Keratinocyte (primary cell): ENCODE measurements around the gene NRP2. TPM values are rescaled to one million over a fixed set of nuclear protein-coding genes. Genes with fewer than 3 reads are reported as not detected.

ENCODE experiments used
- DNase-seq: peaks from one replicate; pipeline ENCODE4 v3.0.0-alpha.2; 2011; ENCODE audit warnings: low read depth, missing footprints, low spot score
- FAIRE-seq: peaks from 2 replicates; lab custom pipeline; 2011; peaks lifted over from hg19 to GRCh38; lab: Jason Lieb, UNC
- H2AFZ ChIP-seq: 2 replicates; pipeline ENCODE4 v1.6.0; 2012; ENCODE audit warnings: low read length, control low read depth, inconsistent platforms; ENCODE audit not compliant: control insufficient read depth
- H3K27ac ChIP-seq: 2 replicates; pipeline ENCODE4 v1.5.1; 2011; ENCODE audit warnings: low read length; ENCODE audit not compliant: control insufficient read depth, insufficient read depth
- H3K27me3 ChIP-seq: 3 replicates; pipeline ENCODE4 v1.6.0; 2011; ENCODE audit warnings: low read length; ENCODE audit not compliant: control insufficient read depth, insufficient read depth; ENCODE audit errors: extremely low read depth
- H3K36me3 ChIP-seq, 2 experiments: 2 replicates in 1 of 2; 3 replicates in 1 of 2; pipeline ENCODE4 v1.5.1; 2011; ENCODE audit warnings: low read length in 2 of 2, mild to moderate bottlenecking in 1 of 2; ENCODE audit not compliant: control insufficient read depth in 2 of 2, insufficient read depth in 2 of 2; ENCODE audit errors: extremely low read depth in 1 of 2
- H3K4me1 ChIP-seq: 3 replicates; pipeline ENCODE4 v1.5.1; 2011; ENCODE audit warnings: low read length; ENCODE audit not compliant: control insufficient read depth, insufficient read depth; ENCODE audit errors: extremely low read depth
- H3K4me2 ChIP-seq: 3 replicates; pipeline ENCODE4 v1.6.0; 2011; ENCODE audit warnings: low read depth, low read length; ENCODE audit not compliant: control insufficient read depth, insufficient read depth; ENCODE audit errors: extremely low read depth
- H3K4me3 ChIP-seq, 3 experiments: fragments of 200-600 bp in 1 of 3; sonication (generic) in 1 of 3; 2 replicates in 2 of 3; 3 replicates in 1 of 3; pipeline ENCODE4 v1.5.1; 2011 to 2016; ENCODE audit warnings: low read length in 3 of 3, mild to moderate bottlenecking in 3 of 3, control low read depth in 2 of 3, inconsistent platforms in 1 of 3, low read depth in 1 of 3, mixed read lengths in 1 of 3, mixed run types in 1 of 3, moderate library complexity in 1 of 3; ENCODE audit not compliant: control insufficient read depth in 2 of 3, insufficient read depth in 2 of 3; ENCODE audit errors: extremely low read depth in 1 of 3
- H3K79me2 ChIP-seq: 2 replicates; pipeline ENCODE4 v1.6.0; 2012; ENCODE audit warnings: low read length; ENCODE audit not compliant: control insufficient read depth, insufficient read depth
- H3K9ac ChIP-seq: 3 replicates; pipeline ENCODE4 v1.6.0; 2011; ENCODE audit warnings: low read length; ENCODE audit not compliant: control insufficient read depth, insufficient read depth; ENCODE audit errors: extremely low read depth
- H3K9me1 ChIP-seq: 3 replicates; pipeline ENCODE4 v1.6.0; 2011; ENCODE audit warnings: low read length; ENCODE audit not compliant: control insufficient read depth, insufficient read depth; ENCODE audit errors: extremely low read depth
- H3K9me3 ChIP-seq: 2 replicates; pipeline ENCODE4 v1.5.1; 2012; ENCODE audit warnings: low read depth, low read length; ENCODE audit not compliant: control insufficient read depth
- H4K20me1 ChIP-seq: 3 replicates; pipeline ENCODE4 v1.6.0; 2011; ENCODE audit warnings: low read length; ENCODE audit not compliant: control insufficient read depth, insufficient read depth; ENCODE audit errors: extremely low read depth
- CTCF ChIP-seq, 3 experiments: IDR thresholded peaks in 1 of 3; conservative IDR thresholded peaks in 1 of 3; optimal IDR thresholded peaks in 1 of 3; 2 replicates in 2 of 3; 3 replicates in 1 of 3; pipeline versions ENCODE3 to v1.5.1; 2011; ENCODE audit warnings: low read length in 3 of 3, mild to moderate bottlenecking in 3 of 3, moderate library complexity in 2 of 3, control low read depth in 1 of 3, inconsistent platforms in 1 of 3; ENCODE audit not compliant: insufficient read depth in 2 of 3; ENCODE audit errors: extremely low read depth in 1 of 3
- EZH2 ChIP-seq: IDR thresholded peaks from one replicate; pipeline ENCODE4 v1.6.1; 2012; ENCODE audit warnings: inconsistent platforms, mild to moderate bottlenecking, low read length, moderate library complexity
- dilution Hi-C: fragments of 300-500 bp; cut with MboI; formaldehyde crosslinking; loops from one replicate; pipeline ENCODE4 v1.7.0; 2020; ENCODE audit warnings: low sequenced_read_pairs; ENCODE audit not compliant: extremely low pct_ligation_motif_present
- polyA plus RNA-seq, 5 experiments: library from polyadenylated mRNA; depleted of rRNA in 3 of 5; stranded (reverse) in 3 of 5; stranded (forward) in 1 of 5; unstranded in 1 of 5; fragments of >200 nt; gene quantifications; 1 replicate in 1 of 5; 2 replicates in 3 of 5; 3 replicates in 1 of 5; pipeline versions ENCODE4 v1.2.1 to v1.2.3, GENCODE V29; 2011 to 2012; ENCODE audit warnings: missing spikeins in 2 of 5, low read depth in 1 of 5, low replicate concordance in 1 of 5

The NRP2 gene
- polyA plus RNA-seq, 1 donor (not counting 4 experiments of a cell fraction or from before 2014, with no cell fraction given) = 20.6 TPM

- Histone ChIP-seq H2AFZ (no peak overlapping the region), H3K9ac (no peak overlapping the region), H3K4me1 (no peaks in the 10 kb centered on the region), H3K4me3 (no peak overlapping the region), H3K27ac (no peak overlapping the region), H4K20me1 (no peaks in the 10 kb centered on the region), H3K36me3 (peaks cover 1 to 6% of the 10 kb centered on the region in 2 experiments), H3K9me1 (no peaks in the 10 kb centered on the region), H3K9me3 (no peaks in the 10 kb centered on the region), H3K27me3 (no peaks in the 10 kb centered on the region), H3K79me2 (no peaks in the 10 kb centered on the region), H3K4me2 (no peak overlapping the region)
- no peak for FAIRE-seq
- DNase-seq = no peak
- TF ChIP-seq EZH2 (no peak), CTCF (optimal IDR thresholded peaks at IDR 0.05 in 1 of 3, IDR thresholded peaks at IDR 0.05 in 1 of 3, conservative IDR thresholded peaks at IDR 0.05 in 1 of 3; ENCODE audit: extremely low read depth in 1 of 3, insufficient read depth in 2 of 3, low read length in 3 of 3) (no peak)
- dilution Hi-C loops = no loop called here
Observed at GRCh38 chr2:205792908-205793307, 110.6 kb downstream of the NRP2 start.

GRCh38 chr2:205796805-205797313, 114.6 kb downstream of the NRP2 start:
- Histone ChIP-seq H3K4me2 (no peak overlapping the region), H2AFZ (no peak overlapping the region), H3K79me2 (no peaks in the 10 kb centered on the region), H3K9ac (no peak overlapping the region), H3K9me3 (no peaks in the 10 kb centered on the region), H3K4me1 (no peaks in the 10 kb centered on the region), H3K27me3 (no peaks in the 10 kb centered on the region), H3K4me3 (no peak overlapping the region), H4K20me1 (no peaks in the 10 kb centered on the region), H3K36me3 (peaks cover 1 to 6% of the 10 kb centered on the region in 2 experiments), H3K9me1 (no peaks in the 10 kb centered on the region), H3K27ac (no peak overlapping the region)
- dilution Hi-C loops = no loop called here
- no peak for FAIRE-seq
- TF ChIP-seq EZH2 (no peak), CTCF (optimal IDR thresholded peaks at IDR 0.05 in 1 of 3, IDR thresholded peaks at IDR 0.05 in 1 of 3, conservative IDR thresholded peaks at IDR 0.05 in 1 of 3; ENCODE audit: extremely low read depth in 1 of 3, insufficient read depth in 2 of 3, low read length in 3 of 3) (no peak)
- DNase-seq = no peak
